NT2/D1 (cell line): ENCODE results near the gene IDH3G.

Source experiments
- DNase-seq: peaks from one replicate; pipeline ENCODE4 v3.0.0-alpha.2; 2011; ENCODE audit warnings: low read depth, low spot score
- H3K27me3 ChIP-seq: 2 replicates; pipeline ENCODE4 v1.6.0; 2011; ENCODE audit warnings: mild to moderate bottlenecking; ENCODE audit not compliant: insufficient read length, insufficient read depth
- H3K36me3 ChIP-seq: 2 replicates; pipeline ENCODE4 v1.6.1; 2011; ENCODE audit warnings: mild to moderate bottlenecking, low read length, mixed read lengths; ENCODE audit not compliant: insufficient read depth, insufficient read length
- H3K4me1 ChIP-seq: 2 replicates; pipeline ENCODE4 v1.5.1; 2011; ENCODE audit not compliant: insufficient read depth, insufficient read length
- H3K4me3 ChIP-seq: 2 replicates; pipeline ENCODE4 v1.5.1; 2011; ENCODE audit warnings: low read depth; ENCODE audit not compliant: insufficient read length
- H3K9ac ChIP-seq: 2 replicates; pipeline ENCODE4 v1.6.0; 2011; ENCODE audit warnings: low read depth; ENCODE audit not compliant: insufficient read length
- H3K9me3 ChIP-seq: 2 replicates; pipeline ENCODE4 v1.5.1; 2011; ENCODE audit warnings: mild to moderate bottlenecking, low read length; ENCODE audit not compliant: insufficient read depth
- SUZ12 ChIP-seq: IDR thresholded peaks from 2 replicates; pipeline ENCODE4 v1.6.1; 2011; ENCODE audit not compliant: insufficient read length, insufficient read depth; ENCODE audit errors: extremely low read depth
- YY1 ChIP-seq: IDR thresholded peaks from 2 replicates; pipeline ENCODE4 v1.6.1; 2011; ENCODE audit not compliant: insufficient read length, insufficient read depth
- ZNF274 ChIP-seq: IDR thresholded peaks from 2 replicates; pipeline ENCODE4 v1.6.1; 2011; ENCODE audit warnings: mild to moderate bottlenecking, low read depth, low read length

Gene IDH3G

DNA sequence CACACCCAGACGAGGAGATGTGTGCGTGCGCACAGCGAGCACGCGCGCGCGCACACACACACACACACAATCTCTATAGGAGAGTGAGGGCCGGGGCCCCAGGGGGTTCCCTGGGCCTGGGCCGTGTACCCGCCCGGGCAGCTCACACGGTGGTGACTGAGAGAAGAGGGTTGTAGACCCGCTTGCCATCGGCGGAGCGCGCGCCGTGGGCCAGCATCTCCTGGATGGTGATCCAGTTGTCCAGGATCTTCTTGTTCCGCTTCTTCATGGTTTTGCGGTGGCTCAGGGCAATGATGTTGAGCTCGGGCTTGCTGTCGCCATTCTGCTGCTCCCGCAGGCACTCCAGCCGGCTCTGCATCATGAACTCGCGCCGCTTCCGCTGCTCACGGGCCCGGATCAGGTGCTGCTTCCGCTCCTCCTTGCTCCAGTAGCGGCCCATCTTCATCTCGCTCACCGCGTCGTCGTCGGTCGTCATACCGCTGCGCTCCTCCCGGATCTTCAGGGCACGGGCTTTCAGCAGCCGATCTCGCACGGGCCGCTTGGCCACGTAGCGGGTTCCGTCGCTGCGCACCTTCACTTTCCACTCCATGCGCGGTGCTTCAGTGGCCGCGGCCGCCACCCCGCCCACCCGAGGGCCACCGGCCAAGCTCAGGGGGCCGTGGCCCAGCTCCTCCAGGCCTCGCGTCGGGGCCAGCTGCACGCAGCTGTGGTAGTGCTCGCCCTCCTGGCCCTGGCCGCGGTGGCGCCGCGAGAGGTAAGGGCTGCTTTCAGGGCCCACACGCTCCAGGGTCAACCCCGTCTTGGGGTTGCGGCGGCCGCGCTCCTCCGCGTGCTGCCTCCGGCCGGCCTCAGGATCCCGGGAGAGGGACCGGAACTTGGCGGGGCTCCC, 9.3 kb upstream of the IDH3G start:
- TF ChIP-seq YY1: no peak
- TF ChIP-seq ZNF274: no peak
- peaks cover 11% of the 10 kb centered on the region for H3K36me3 ChIP-seq
- no peak for DNase-seq

DNA sequence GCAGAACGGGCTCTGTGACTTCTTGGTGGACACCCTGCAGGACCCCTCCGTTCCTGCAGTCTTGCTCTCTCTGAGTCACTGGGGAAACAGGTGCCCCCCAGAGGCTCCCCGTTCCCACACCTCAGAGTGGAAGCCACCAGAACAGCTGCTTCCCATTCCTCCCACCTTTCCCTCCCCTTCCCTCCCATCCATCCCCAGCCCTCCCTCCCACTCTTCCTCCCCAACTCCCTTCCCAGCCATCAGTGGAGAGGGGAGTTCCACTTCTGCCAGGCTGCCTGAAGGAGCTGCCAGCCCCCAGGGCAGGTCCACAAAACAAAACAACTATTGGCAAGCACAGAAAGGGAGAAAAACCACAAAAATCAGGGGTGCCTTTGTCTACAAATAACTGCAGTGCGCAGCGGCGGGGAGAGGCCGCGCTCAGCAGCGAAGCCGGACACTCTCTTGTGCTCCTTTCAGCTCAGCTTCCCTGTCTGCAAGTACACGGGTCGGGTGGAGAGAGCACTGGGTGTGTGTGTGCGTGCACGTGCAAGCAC, 8.4 kb upstream of the IDH3G start:
- DNase-seq: no peak
- H3K9ac ChIP-seq: no peak overlapping the region
- no peak overlapping the region for H3K4me3 ChIP-seq
- TF ChIP-seq ZNF274 (no peak), SUZ12 (no peak)
- no peaks in the 10 kb centered on the region for H3K4me1 ChIP-seq
- no peaks in the 10 kb centered on the region for H3K9me3 ChIP-seq
- peaks cover 18% of the 10 kb centered on the region for H3K36me3 ChIP-seq
- H3K27me3 ChIP-seq: no peaks in the 10 kb centered on the region

More for the DNA sequence above, 9.3 kb upstream of the IDH3G start:
- H3K4me1 ChIP-seq: no peaks in the 10 kb centered on the region
- no peak overlapping the region for H3K9ac ChIP-seq
- H3K4me3 ChIP-seq: no peak overlapping the region
- H3K27me3 ChIP-seq: no peaks in the 10 kb centered on the region
- no peaks in the 10 kb centered on the region for H3K9me3 ChIP-seq

DNA sequence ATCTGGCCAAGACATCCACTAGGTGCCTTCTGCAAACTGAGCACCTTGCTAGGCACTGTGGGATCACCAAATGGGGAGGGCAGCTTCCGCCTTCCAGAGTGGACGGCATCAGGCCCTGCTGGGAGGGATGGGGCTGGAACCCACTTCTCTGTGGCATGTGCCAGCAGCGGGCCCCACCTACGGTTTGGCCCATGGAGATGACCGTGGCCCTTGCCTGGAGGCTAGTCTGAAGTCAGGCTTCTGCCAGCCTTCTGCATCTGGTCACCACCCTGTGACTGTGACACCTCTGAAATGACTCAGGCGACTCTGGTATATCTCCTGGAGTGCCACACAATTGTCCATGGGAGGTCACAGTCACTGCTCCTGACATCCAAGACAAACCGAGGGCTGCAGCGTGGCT, 7.5 kb upstream of the IDH3G start:
- Histone ChIP-seq H3K4me1 (no peaks in the 10 kb centered on the region), H3K9ac (no peak overlapping the region), H3K4me3 (no peak overlapping the region), H3K36me3 (peaks cover 27% of the 10 kb centered on the region), H3K27me3 (no peaks in the 10 kb centered on the region), H3K9me3 (no peaks in the 10 kb centered on the region)
- TF ChIP-seq YY1: no peak
- no peak for TF ChIP-seq ZNF274
- TF ChIP-seq SUZ12: no peak
- DNase-seq: no peak

DNA sequence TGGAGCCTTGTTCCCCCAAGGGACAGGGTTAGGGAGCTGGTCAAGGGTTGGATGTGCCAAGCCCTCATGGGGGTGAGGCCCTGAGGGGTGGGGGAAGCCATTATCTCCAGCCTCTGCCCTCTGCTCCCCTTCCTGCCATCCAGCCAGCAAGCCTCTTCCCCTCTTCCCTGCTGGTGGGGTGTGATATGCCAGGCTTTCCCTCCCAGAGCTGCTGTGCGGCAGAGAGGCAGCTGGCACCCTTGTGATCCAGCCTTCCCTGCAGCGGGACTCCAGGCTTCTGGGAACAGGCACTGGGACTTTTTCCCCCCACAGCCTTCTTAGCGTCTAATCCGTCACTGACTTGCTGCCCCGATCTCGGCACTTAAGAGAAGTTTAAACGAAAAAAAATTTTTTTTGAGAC, 6.6 kb upstream of the IDH3G start:
- DNase-seq: no peak
- Histone ChIP-seq H3K36me3 (peaks cover 35% of the 10 kb centered on the region), H3K27me3 (no peaks in the 10 kb centered on the region), H3K9ac (no peak overlapping the region), H3K9me3 (no peaks in the 10 kb centered on the region), H3K4me1 (peaks cover 2% of the 10 kb centered on the region), H3K4me3 (no peak overlapping the region)
- TF ChIP-seq SUZ12 (no peak), YY1 (no peak), ZNF274 (no peak)

DNA sequence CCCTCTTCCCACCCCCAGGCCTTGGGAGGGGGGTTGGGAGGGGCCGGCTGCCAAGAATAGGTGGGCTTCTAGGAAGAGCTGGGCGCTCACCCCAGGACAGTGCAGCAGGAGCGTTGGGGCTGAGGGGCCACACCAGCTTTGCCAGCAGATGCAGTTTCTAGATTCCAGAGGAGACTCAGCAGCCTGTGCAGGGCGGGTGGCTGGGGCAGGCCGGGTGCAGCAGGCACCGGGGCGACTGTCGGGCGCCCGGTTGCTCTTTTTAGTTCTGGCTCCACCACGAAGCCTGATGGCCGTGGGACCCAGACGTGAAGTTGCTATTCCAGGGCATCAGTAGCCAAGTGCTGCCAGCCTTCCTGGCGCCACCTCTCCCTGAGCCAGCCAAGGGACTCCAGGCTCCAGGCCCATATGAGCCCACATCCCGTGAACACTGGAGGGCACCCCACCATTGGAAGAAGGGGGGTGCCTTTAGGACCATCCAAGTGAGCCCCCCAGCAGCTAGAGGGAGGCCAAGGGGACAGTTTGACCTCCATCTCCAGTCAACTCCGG, 6.1 kb upstream of the IDH3G start:
- Histone ChIP-seq H3K4me1 (peaks cover 2% of the 10 kb centered on the region), H3K9me3 (no peaks in the 10 kb centered on the region), H3K36me3 (peaks cover 38% of the 10 kb centered on the region), H3K27me3 (no peaks in the 10 kb centered on the region), H3K4me3 (no peak overlapping the region), H3K9ac (no peak overlapping the region)
- DNase-seq: no peak
- TF ChIP-seq SUZ12 (no peak), YY1 (no peak), ZNF274 (no peak)

DNA sequence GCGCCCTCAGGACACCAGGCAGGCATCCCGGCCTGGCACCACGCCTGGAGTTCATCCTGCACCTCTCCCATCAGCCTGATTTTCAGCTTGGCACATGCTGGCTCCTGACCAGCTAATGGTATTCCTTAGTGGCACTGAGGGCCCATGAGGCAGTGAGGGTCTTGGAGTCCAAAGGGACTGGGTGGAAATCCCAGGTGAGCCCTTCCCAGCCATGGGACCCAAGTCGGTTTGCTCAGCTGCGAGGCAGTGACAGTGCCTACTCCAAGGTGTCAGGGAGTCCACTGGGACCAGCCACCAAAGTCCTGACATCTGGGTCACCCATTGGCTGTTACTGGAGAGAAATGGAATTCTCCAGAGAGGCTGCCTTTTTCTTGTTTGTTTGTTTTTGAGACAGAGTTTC, 5.2 kb upstream of the IDH3G start:
- Histone ChIP-seq H3K4me1 (peaks cover 2% of the 10 kb centered on the region), H3K36me3 (peaks cover 38% of the 10 kb centered on the region), H3K4me3 (no peak overlapping the region), H3K9me3 (no peaks in the 10 kb centered on the region), H3K27me3 (no peaks in the 10 kb centered on the region), H3K9ac (no peak overlapping the region)
- no peak for TF ChIP-seq SUZ12
- TF ChIP-seq YY1: no peak
- TF ChIP-seq ZNF274: no peak
- DNase-seq: no peak

DNA sequence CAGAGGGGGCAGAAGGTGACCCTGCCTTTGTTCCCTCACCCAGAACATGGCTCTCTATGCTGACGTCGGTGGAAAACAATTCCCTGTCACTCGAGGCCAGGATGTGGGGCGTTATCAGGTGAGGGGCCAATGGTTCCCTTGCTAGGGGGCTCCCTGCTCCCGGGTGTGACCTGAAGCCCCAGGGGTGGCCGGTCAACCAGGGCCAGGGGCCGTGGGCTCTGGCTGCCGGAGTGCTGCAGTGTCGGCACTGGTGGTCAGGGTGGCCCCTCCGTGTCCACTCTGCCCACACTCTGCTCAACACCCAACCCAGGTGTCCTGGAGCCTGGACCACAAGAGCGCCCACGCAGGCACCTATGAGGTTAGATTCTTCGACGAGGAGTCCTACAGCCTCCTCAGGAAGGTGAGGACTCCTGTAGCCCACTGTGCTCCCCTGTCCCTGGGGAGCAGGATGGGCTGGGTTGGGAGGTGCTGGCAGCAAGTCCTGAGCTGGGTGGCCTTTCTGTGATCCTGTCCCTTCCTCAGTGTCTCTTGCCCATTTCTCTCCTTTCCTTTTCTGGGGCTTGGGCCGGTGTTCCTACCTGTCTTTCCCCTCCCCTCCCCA, 3.3 kb upstream of the IDH3G start:
- no peak for DNase-seq
- Histone ChIP-seq H3K4me1 (peaks cover 2% of the 10 kb centered on the region), H3K9ac (no peak overlapping the region), H3K36me3 (peaks cover 42% of the 10 kb centered on the region), H3K9me3 (no peaks in the 10 kb centered on the region), H3K4me3 (no peak overlapping the region), H3K27me3 (no peaks in the 10 kb centered on the region)
- TF ChIP-seq YY1 (no peak), SUZ12 (no peak), ZNF274 (no peak)
